GM12801 (cell line): ENCODE data around the gene RNF123.

ENCODE experiments used
- TF ChIP-seq, protein P1 (sequence below): IDR thresholded peaks from one replicate; pipeline ENCODE4 v1.5.1; 2011; ENCODE audit warnings: control low read depth; ENCODE audit not compliant: insufficient read length; ENCODE audit errors: extremely low read depth

Gene RNF123

GRCh38 chr3:49721896-49722781, 32.8 kb downstream of the RNF123 start:
- TF ChIP-seq, protein P1, sequence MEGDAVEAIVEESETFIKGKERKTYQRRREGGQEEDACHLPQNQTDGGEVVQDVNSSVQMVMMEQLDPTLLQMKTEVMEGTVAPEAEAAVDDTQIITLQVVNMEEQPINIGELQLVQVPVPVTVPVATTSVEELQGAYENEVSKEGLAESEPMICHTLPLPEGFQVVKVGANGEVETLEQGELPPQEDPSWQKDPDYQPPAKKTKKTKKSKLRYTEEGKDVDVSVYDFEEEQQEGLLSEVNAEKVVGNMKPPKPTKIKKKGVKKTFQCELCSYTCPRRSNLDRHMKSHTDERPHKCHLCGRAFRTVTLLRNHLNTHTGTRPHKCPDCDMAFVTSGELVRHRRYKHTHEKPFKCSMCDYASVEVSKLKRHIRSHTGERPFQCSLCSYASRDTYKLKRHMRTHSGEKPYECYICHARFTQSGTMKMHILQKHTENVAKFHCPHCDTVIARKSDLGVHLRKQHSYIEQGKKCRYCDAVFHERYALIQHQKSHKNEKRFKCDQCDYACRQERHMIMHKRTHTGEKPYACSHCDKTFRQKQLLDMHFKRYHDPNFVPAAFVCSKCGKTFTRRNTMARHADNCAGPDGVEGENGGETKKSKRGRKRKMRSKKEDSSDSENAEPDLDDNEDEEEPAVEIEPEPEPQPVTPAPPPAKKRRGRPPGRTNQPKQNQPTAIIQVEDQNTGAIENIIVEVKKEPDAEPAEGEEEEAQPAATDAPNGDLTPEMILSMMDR: no peak

GRCh38 chr3:49722896-49723295, 33.5 kb downstream of the RNF123 start:
- TF ChIP-seq, protein P1: no peak

GRCh38 chr3:49723296-49723627, 33.9 kb downstream of the RNF123 start:
- TF ChIP-seq, protein P1: no peak

- TF ChIP-seq, protein P1: no peak
Observed at GRCh38 chr3:49723628-49724551, 34.5 kb downstream of the RNF123 start, which contains the start of gene GMPPB. Gene GMPPB, minus strand, starts transcription at chr3:49723951. Its CDS starts 225 bp downstream, at chr3:49723726.

- TF ChIP-seq, protein P1: no peak
Observed at GRCh38 chr3:49724586-49724985, 35.2 kb downstream of the RNF123 start.

- TF ChIP-seq, protein P1: no peak
Observed at GRCh38 chr3:49725906-49726681, 36.7 kb downstream of the RNF123 start.
